OCI-LY3 (cell line): ENCODE data around the gene GPR4.

ENCODE experiments used
- EZH2phosphoT487 ChIP-seq: fragments of 200-600 bp; shearing (Covaris generic); IDR thresholded peaks from 2 replicates; pipeline ENCODE4 v1.6.1; 2018; ENCODE audit warnings: antibody characterized with exemption, mixed run types, low read depth
- TF ChIP-seq, protein P1 (sequence below): fragments of 200-600, 300-600 bp; sonication (generic); IDR thresholded peaks from 2 replicates; pipeline ENCODE4 v1.5.1; 2014; ENCODE audit warnings: antibody characterized with exemption, low read length, low read depth

DNA sequence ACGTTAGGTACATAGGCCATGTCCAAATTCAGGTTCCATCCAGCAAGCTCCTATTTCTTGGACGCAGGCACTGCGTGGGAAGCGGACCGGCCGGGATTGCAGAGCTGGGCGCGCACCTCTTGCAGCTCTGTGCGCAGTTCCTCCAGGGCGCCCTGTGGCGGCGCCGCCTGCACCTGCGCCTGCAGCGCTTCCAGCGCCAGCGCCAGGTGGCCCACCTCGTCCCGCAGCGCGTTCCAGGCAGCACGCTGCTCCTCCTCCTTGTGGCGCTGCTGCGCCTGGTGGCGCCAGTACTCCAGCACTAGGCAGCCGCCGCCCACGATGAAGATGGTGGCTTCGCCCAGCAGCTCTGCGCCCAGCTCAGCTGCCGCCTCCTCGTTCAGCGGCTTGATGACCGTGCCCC lies 48.5 kb downstream of the GPR4 start:
- TF ChIP-seq, protein P1, sequence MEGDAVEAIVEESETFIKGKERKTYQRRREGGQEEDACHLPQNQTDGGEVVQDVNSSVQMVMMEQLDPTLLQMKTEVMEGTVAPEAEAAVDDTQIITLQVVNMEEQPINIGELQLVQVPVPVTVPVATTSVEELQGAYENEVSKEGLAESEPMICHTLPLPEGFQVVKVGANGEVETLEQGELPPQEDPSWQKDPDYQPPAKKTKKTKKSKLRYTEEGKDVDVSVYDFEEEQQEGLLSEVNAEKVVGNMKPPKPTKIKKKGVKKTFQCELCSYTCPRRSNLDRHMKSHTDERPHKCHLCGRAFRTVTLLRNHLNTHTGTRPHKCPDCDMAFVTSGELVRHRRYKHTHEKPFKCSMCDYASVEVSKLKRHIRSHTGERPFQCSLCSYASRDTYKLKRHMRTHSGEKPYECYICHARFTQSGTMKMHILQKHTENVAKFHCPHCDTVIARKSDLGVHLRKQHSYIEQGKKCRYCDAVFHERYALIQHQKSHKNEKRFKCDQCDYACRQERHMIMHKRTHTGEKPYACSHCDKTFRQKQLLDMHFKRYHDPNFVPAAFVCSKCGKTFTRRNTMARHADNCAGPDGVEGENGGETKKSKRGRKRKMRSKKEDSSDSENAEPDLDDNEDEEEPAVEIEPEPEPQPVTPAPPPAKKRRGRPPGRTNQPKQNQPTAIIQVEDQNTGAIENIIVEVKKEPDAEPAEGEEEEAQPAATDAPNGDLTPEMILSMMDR: no peak
- no peak for TF ChIP-seq EZH2phosphoT487
